ENCODE results near the gene IRGQ. TPM values are rescaled to one million over a fixed set of nuclear protein-coding genes. Genes with fewer than 3 reads are reported as not detected.

The IRGQ gene
- total RNA-seq, 4 donors from 2014 or later, result 10.7 to 28.8 (median 18.5) TPM

DNA sequence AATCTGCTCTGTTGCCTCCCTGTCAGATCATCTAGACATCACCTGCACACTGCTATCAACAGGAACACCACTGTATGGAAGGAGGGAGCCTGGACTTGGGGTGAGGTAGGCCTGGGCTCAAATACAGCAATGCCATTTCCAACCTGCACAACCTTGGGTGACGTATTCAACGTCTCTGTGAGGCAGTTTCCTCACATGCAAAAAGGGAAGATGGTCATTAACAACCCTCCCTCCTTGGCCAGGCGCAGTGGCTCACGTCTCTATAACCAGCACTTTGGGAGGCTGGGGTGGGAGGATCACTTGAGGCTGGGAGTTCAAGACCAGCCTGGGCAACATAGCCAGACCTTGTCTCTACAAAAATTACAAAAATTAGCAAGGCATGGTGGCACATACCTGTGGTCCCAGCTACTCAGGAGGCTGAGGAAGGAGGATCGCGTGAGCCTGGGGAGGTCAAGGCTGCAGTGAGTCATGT, 33.7 kb downstream of the IRGQ start:
- Histone ChIP-seq H3K27me3 (no peaks in the 10 kb centered on the region), H3K4me3 (peak overlapping the region in 1 of 4 donors; percentile 12), H3K9me3 (no peaks in the 10 kb centered on the region), H3K27ac (peak overlapping the region; percentile 62 to 81 (median 78)), H3K36me3 (peaks cover 0 to 15% (median 0%) of the 10 kb centered on the region in 3 donors), H3K4me1 (peaks cover 0 to 10% (median 4%) of the 10 kb centered on the region in 4 donors)
- no peak for DNase-seq
- TF ChIP-seq POLR2A (IDR thresholded peaks at IDR 0.05), result no peak
- TF ChIP-seq, protein P1, sequence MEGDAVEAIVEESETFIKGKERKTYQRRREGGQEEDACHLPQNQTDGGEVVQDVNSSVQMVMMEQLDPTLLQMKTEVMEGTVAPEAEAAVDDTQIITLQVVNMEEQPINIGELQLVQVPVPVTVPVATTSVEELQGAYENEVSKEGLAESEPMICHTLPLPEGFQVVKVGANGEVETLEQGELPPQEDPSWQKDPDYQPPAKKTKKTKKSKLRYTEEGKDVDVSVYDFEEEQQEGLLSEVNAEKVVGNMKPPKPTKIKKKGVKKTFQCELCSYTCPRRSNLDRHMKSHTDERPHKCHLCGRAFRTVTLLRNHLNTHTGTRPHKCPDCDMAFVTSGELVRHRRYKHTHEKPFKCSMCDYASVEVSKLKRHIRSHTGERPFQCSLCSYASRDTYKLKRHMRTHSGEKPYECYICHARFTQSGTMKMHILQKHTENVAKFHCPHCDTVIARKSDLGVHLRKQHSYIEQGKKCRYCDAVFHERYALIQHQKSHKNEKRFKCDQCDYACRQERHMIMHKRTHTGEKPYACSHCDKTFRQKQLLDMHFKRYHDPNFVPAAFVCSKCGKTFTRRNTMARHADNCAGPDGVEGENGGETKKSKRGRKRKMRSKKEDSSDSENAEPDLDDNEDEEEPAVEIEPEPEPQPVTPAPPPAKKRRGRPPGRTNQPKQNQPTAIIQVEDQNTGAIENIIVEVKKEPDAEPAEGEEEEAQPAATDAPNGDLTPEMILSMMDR (IDR thresholded peaks at IDR 0.05), result no peak

DNA sequence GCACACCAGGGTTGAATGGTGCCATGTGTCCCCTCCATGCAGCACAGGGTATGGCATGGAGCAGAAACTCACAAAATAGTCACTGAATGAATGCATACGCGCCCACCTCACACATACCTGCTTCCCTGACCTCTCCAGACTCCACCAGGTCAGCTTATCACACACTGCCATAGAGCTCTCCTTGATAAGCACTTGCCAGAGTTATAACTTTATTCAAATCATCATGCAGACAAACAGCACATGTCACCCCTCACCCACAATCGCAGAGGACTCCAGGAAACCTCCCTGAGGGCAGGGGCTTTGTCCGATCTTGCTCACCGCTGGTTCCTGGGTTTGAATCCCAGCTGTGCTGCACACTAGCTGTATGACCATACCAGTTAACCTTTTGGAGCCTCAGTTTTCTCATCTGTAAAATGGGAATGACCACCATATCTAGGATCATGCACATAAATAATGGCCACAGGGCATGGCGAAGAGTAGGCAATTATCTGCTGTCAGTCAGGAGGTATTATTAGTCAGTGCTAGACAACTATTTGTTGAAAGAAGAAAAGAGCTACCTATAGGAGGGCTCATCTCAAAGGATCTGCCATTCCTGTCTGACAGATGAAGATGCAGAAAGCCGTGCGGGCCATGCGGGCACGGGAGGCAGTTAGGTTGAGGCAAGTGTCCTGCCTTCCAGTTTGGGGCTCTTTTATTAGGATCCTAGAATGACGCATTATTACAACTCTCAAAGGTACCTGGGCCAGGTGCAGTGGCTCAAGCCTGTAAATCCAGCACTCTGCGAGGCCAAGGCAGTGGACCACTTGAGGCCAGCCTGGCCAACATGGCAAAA, 34.6 kb downstream of the IRGQ start:
- Histone ChIP-seq H3K4me3 (no peak overlapping the region), H3K27me3 (no peaks in the 10 kb centered on the region), H3K36me3 (peaks cover 0 to 16% (median 0%) of the 10 kb centered on the region in 3 donors), H3K4me1 (peaks cover 0 to 10% (median 4%) of the 10 kb centered on the region in 4 donors), H3K9me3 (no peaks in the 10 kb centered on the region), H3K27ac (peak overlapping the region in 1 of 4 donors; percentile 81)
- no peak for DNase-seq
- TF ChIP-seq, protein P1 (IDR thresholded peaks at IDR 0.05), result no peak
- TF ChIP-seq POLR2A (IDR thresholded peaks at IDR 0.05), result no peak

DNA sequence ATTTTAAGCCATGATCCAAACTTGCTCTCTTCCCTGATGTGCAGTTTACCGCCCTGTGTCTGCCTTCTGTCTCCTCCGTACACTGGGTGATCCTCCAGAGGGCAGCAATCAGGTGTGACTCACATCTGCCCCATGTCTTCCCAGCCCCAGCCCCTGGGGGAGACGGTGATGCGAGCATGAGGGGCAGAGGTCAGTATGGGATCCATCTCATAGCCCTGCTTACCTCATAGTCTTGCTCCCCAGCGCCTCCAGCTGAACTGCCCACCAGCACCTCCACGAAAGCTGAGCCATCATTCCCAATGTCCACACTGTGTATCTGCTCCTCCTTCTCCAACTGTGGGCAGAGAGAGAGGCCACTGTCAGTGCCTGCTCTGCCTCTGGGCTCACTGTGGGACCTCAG, 35.2 kb downstream of the IRGQ start:
- DNase-seq, result no peak
- no peak for TF ChIP-seq POLR2A (IDR thresholded peaks at IDR 0.05)
- TF ChIP-seq, protein P1 (IDR thresholded peaks at IDR 0.05), result no peak

DNA sequence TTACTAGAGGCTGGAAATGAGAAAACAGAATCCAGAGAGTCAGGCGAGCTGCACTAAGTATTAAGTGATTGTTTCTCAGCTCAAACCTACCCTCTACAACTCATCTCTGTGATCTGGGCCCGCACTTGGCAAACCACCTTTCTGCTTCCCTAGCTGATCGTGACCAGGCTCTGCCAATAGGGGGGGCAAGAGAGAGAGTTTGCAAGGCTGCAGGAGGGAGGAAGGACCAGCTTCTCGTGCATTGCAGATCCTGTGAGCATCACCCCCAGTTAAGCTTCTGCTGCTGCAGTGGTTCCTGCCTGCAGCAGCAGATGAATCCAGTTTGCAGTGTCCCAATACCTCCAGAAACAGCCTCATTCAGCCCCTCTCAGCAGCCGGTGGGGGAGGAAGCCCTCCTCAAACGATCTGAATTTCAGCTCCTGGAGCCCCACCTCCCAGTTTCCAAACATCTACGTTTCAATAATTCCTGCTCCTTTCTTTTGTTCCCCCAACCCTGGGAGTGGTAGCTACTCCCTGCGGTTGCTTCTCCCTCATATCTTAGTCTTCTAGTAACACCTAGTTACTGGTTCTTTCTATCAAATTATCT, 40.7 kb downstream of the IRGQ start:
- Histone ChIP-seq H3K27me3 (no peaks in the 10 kb centered on the region), H3K36me3 (peaks cover 0 to 67% (median 0%) of the 10 kb centered on the region in 3 donors), H3K9me3 (no peaks in the 10 kb centered on the region), H3K27ac (no peak overlapping the region), H3K4me1 (no peaks in the 10 kb centered on the region), H3K4me3 (no peak overlapping the region)
- no peak for TF ChIP-seq POLR2A (IDR thresholded peaks at IDR 0.05)
- TF ChIP-seq, protein P1 (IDR thresholded peaks at IDR 0.05), result peak in 5 of 6 experiments; percentile 41 to 73 (median 63)
- DNase-seq, result peak; percentile 74 to 91 (median 79)

More for the DNA sequence above, 35.2 kb downstream of the IRGQ start:
- Histone ChIP-seq H3K36me3 (peaks cover 0 to 23% (median 0%) of the 10 kb centered on the region in 3 donors), H3K27me3 (no peaks in the 10 kb centered on the region), H3K27ac (no peak overlapping the region), H3K9me3 (no peaks in the 10 kb centered on the region), H3K4me3 (no peak overlapping the region), H3K4me1 (peaks cover 0 to 10% (median 4%) of the 10 kb centered on the region in 4 donors)

DNA sequence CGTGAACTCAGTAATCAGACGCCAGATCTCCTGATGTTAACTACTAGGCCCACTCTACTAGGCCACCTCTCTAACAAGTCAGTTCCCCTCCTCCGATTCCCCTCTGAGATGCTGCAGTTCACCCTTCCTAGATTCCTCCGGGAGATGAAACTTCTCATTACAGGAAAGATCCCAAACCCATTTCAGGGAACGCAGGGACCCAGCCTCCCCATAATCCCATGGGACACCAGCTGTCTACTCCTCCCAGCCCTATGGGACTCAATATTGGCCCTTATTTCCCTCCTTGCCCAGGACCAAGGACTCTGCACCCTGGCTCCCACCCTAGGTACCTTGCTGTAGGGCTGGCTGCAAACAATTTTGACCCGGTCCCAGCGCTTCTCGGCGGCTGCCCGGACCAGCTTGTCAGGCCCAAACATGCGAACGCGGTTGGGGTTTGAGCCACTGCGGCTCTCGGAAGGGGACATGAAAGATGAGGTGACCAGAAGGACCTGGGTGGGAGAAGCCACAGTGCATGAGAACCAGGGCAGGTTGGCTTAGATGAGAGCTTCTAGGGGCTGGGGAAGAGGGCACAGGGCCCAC, 41.5 kb downstream of the IRGQ start:
- Histone ChIP-seq H3K4me1 (no peaks in the 10 kb centered on the region), H3K9me3 (no peaks in the 10 kb centered on the region), H3K27ac (no peak overlapping the region), H3K4me3 (no peak overlapping the region), H3K36me3 (peaks cover 0 to 69% (median 0%) of the 10 kb centered on the region in 3 donors), H3K27me3 (no peaks in the 10 kb centered on the region)
- no peak for TF ChIP-seq POLR2A (IDR thresholded peaks at IDR 0.05)
- TF ChIP-seq, protein P1 (IDR thresholded peaks at IDR 0.05), result no peak
- DNase-seq, result no peak

Data from Peyer's patch (tissue), 4 donors.